Measurements from ENCODE around the gene SLC2A4RG. TPM values are rescaled to one million over a fixed set of nuclear protein-coding genes. Genes with fewer than 3 reads are reported as not detected.

Gene SLC2A4RG
- total and polyA plus RNA-seq, 2 of the 13 experiments (the other 11 are each of a cell fraction or from before 2014, with no cell fraction given): 91.4 to 95.9 TPM

GRCh38 chr20:63707558-63708300, 31.8 kb upstream of the SLC2A4RG start, which contains the start of the genes ARFRP1 and ZGPAT (continued):
- TF ChIP-seq GTF2F1 (IDR thresholded peaks at IDR 0.05; ENCODE audit: low read length) (no peak), ZNF616 (CRISPR knock-in tag; IDR thresholded peaks at IDR 0.05; ENCODE audit: low read depth) (peak; percentile 97), PRDM10 (CRISPR knock-in tag; IDR thresholded peaks at IDR 0.05; ENCODE audit: low read depth) (no peak; the same call in 1 of the 2 replicates), AFF4 (CRISPR knock-in tag; IDR thresholded peaks at IDR 0.05) (no peak; the same call in 1 of the 2 replicates), NR2F2 (IDR thresholded peaks at IDR 0.05; ENCODE audit: borderline replicate concordance, low read depth) (peak; percentile 93), ZNF33B (CRISPR knock-in tag; IDR thresholded peaks at IDR 0.05) (peak; percentile 97; the same call in 1 of the 2 replicates), NBN (conservative IDR thresholded peaks at IDR 0.05) (no peak), PCBP2 (optimal IDR thresholded peaks at IDR 0.05; ENCODE audit: low read depth, low read length, poor library complexity, severe bottlenecking) (no peak), ZNF766 (CRISPR knock-in tag; IDR thresholded peaks at IDR 0.05; ENCODE audit: borderline replicate concordance) (peak; percentile 93), ZNF788 (CRISPR knock-in tag; IDR thresholded peaks at IDR 0.05; ENCODE audit: borderline replicate concordance) (peak; percentile 85; the same call in 1 of the 2 replicates), RFXAP (CRISPR knock-in tag; IDR thresholded peaks at IDR 0.05; ENCODE audit: borderline replicate concordance) (0 out of 2 replicates have a peak, but pooled peaks have one; percentile 77), ZNF598 (CRISPR knock-in tag; IDR thresholded peaks at IDR 0.05; ENCODE audit: borderline replicate concordance) (no peak), RNF219 (CRISPR knock-in tag; IDR thresholded peaks at IDR 0.05) (no peak), ZNF484 (CRISPR knock-in tag; IDR thresholded peaks at IDR 0.05; ENCODE audit: borderline replicate concordance, low read depth) (no peak), CCDC6 (CRISPR knock-in tag; IDR thresholded peaks at IDR 0.05) (peak; percentile 96)
- TF ChIP-seq, protein P1, sequence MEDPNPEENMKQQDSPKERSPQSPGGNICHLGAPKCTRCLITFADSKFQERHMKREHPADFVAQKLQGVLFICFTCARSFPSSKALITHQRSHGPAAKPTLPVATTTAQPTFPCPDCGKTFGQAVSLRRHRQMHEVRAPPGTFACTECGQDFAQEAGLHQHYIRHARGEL (CRISPR knock-in tag; IDR thresholded peaks at IDR 0.05): no peak
- TF ChIP-seq, protein P2, sequence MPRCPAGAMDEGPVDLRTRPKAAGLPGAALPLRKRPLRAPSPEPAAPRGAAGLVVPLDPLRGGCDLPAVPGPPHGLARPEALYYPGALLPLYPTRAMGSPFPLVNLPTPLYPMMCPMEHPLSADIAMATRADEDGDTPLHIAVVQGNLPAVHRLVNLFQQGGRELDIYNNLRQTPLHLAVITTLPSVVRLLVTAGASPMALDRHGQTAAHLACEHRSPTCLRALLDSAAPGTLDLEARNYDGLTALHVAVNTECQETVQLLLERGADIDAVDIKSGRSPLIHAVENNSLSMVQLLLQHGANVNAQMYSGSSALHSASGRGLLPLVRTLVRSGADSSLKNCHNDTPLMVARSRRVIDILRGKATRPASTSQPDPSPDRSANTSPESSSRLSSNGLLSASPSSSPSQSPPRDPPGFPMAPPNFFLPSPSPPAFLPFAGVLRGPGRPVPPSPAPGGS (CRISPR knock-in tag; IDR thresholded peaks at IDR 0.05): peak; percentile 96

Measured in HepG2 (cell line).